Keratinocyte (primary cell): ENCODE measurements around the gene SAMM50. TPM values are rescaled to one million over a fixed set of nuclear protein-coding genes. Genes with fewer than 3 reads are reported as not detected.

Source experiments
- DNase-seq: peaks from one replicate; pipeline ENCODE4 v3.0.0-alpha.2; 2011; ENCODE audit warnings: low read depth, missing footprints, low spot score
- FAIRE-seq: peaks from 2 replicates; lab custom pipeline; 2011; peaks lifted over from hg19 to GRCh38; lab: Jason Lieb, UNC
- H2AFZ ChIP-seq: 2 replicates; pipeline ENCODE4 v1.6.0; 2012; ENCODE audit warnings: low read length, control low read depth, inconsistent platforms; ENCODE audit not compliant: control insufficient read depth
- H3K27ac ChIP-seq: 2 replicates; pipeline ENCODE4 v1.5.1; 2011; ENCODE audit warnings: low read length; ENCODE audit not compliant: control insufficient read depth, insufficient read depth
- H3K27me3 ChIP-seq: 3 replicates; pipeline ENCODE4 v1.6.0; 2011; ENCODE audit warnings: low read length; ENCODE audit not compliant: control insufficient read depth, insufficient read depth; ENCODE audit errors: extremely low read depth
- H3K36me3 ChIP-seq, 2 experiments: 2 replicates in 1 of 2; 3 replicates in 1 of 2; pipeline ENCODE4 v1.5.1; 2011; ENCODE audit warnings: low read length in 2 of 2, mild to moderate bottlenecking in 1 of 2; ENCODE audit not compliant: control insufficient read depth in 2 of 2, insufficient read depth in 2 of 2; ENCODE audit errors: extremely low read depth in 1 of 2
- H3K4me1 ChIP-seq: 3 replicates; pipeline ENCODE4 v1.5.1; 2011; ENCODE audit warnings: low read length; ENCODE audit not compliant: control insufficient read depth, insufficient read depth; ENCODE audit errors: extremely low read depth
- H3K4me2 ChIP-seq: 3 replicates; pipeline ENCODE4 v1.6.0; 2011; ENCODE audit warnings: low read depth, low read length; ENCODE audit not compliant: control insufficient read depth, insufficient read depth; ENCODE audit errors: extremely low read depth
- H3K4me3 ChIP-seq, 3 experiments: fragments of 200-600 bp in 1 of 3; sonication (generic) in 1 of 3; 2 replicates in 2 of 3; 3 replicates in 1 of 3; pipeline ENCODE4 v1.5.1; 2011 to 2016; ENCODE audit warnings: low read length in 3 of 3, mild to moderate bottlenecking in 3 of 3, control low read depth in 2 of 3, inconsistent platforms in 1 of 3, low read depth in 1 of 3, mixed read lengths in 1 of 3, mixed run types in 1 of 3, moderate library complexity in 1 of 3; ENCODE audit not compliant: control insufficient read depth in 2 of 3, insufficient read depth in 2 of 3; ENCODE audit errors: extremely low read depth in 1 of 3
- H3K79me2 ChIP-seq: 2 replicates; pipeline ENCODE4 v1.6.0; 2012; ENCODE audit warnings: low read length; ENCODE audit not compliant: control insufficient read depth, insufficient read depth
- H3K9ac ChIP-seq: 3 replicates; pipeline ENCODE4 v1.6.0; 2011; ENCODE audit warnings: low read length; ENCODE audit not compliant: control insufficient read depth, insufficient read depth; ENCODE audit errors: extremely low read depth
- H3K9me1 ChIP-seq: 3 replicates; pipeline ENCODE4 v1.6.0; 2011; ENCODE audit warnings: low read length; ENCODE audit not compliant: control insufficient read depth, insufficient read depth; ENCODE audit errors: extremely low read depth
- H3K9me3 ChIP-seq: 2 replicates; pipeline ENCODE4 v1.5.1; 2012; ENCODE audit warnings: low read depth, low read length; ENCODE audit not compliant: control insufficient read depth
- H4K20me1 ChIP-seq: 3 replicates; pipeline ENCODE4 v1.6.0; 2011; ENCODE audit warnings: low read length; ENCODE audit not compliant: control insufficient read depth, insufficient read depth; ENCODE audit errors: extremely low read depth
- EZH2 ChIP-seq: IDR thresholded peaks from one replicate; pipeline ENCODE4 v1.6.1; 2012; ENCODE audit warnings: inconsistent platforms, mild to moderate bottlenecking, low read length, moderate library complexity
- dilution Hi-C: fragments of 300-500 bp; cut with MboI; formaldehyde crosslinking; loops from one replicate; pipeline ENCODE4 v1.7.0; 2020; ENCODE audit warnings: low sequenced_read_pairs; ENCODE audit not compliant: extremely low pct_ligation_motif_present
- polyA plus RNA-seq, 5 experiments: library from polyadenylated mRNA; depleted of rRNA in 3 of 5; stranded (reverse) in 3 of 5; stranded (forward) in 1 of 5; unstranded in 1 of 5; fragments of >200 nt; gene quantifications; 1 replicate in 1 of 5; 2 replicates in 3 of 5; 3 replicates in 1 of 5; pipeline versions ENCODE4 v1.2.1 to v1.2.3, GENCODE V29; 2011 to 2012; ENCODE audit warnings: missing spikeins in 2 of 5, low read depth in 1 of 5, low replicate concordance in 1 of 5
- TF ChIP-seq, protein P1 (sequence below), 3 experiments: IDR thresholded peaks in 1 of 3; conservative IDR thresholded peaks in 1 of 3; optimal IDR thresholded peaks in 1 of 3; 2 replicates in 2 of 3; 3 replicates in 1 of 3; pipeline versions ENCODE3 to v1.5.1; 2011; ENCODE audit warnings: low read length in 3 of 3, mild to moderate bottlenecking in 3 of 3, moderate library complexity in 2 of 3, control low read depth in 1 of 3, inconsistent platforms in 1 of 3; ENCODE audit not compliant: insufficient read depth in 2 of 3; ENCODE audit errors: extremely low read depth in 1 of 3

The SAMM50 gene
- polyA plus RNA-seq, 1 donor (not counting 4 experiments of a cell fraction or from before 2014, with no cell fraction given), result 54.6 TPM

GRCh38 chr22:44012162-44012561 lies 56.9 kb downstream of the SAMM50 start:
- Histone ChIP-seq H3K9me1 (no peaks in the 10 kb centered on the region), H3K27ac (no peak overlapping the region), H3K36me3 (no peaks in the 10 kb centered on the region), H3K27me3 (no peaks in the 10 kb centered on the region), H3K4me3 (no peak overlapping the region), H3K4me2 (peak overlapping the region; percentile 52), H4K20me1 (no peaks in the 10 kb centered on the region), H3K9me3 (no peaks in the 10 kb centered on the region), H3K4me1 (peaks cover 10% of the 10 kb centered on the region), H3K9ac (no peak overlapping the region), H2AFZ (no peak overlapping the region), H3K79me2 (no peaks in the 10 kb centered on the region)
- no peak for DNase-seq
- dilution Hi-C loops, result no loop called here
- FAIRE-seq, result peak; percentile 95
- no peak for TF ChIP-seq EZH2
- TF ChIP-seq, protein P1, sequence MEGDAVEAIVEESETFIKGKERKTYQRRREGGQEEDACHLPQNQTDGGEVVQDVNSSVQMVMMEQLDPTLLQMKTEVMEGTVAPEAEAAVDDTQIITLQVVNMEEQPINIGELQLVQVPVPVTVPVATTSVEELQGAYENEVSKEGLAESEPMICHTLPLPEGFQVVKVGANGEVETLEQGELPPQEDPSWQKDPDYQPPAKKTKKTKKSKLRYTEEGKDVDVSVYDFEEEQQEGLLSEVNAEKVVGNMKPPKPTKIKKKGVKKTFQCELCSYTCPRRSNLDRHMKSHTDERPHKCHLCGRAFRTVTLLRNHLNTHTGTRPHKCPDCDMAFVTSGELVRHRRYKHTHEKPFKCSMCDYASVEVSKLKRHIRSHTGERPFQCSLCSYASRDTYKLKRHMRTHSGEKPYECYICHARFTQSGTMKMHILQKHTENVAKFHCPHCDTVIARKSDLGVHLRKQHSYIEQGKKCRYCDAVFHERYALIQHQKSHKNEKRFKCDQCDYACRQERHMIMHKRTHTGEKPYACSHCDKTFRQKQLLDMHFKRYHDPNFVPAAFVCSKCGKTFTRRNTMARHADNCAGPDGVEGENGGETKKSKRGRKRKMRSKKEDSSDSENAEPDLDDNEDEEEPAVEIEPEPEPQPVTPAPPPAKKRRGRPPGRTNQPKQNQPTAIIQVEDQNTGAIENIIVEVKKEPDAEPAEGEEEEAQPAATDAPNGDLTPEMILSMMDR (optimal IDR thresholded peaks at IDR 0.05 in 1 of 3, IDR thresholded peaks at IDR 0.05 in 1 of 3, conservative IDR thresholded peaks at IDR 0.05 in 1 of 3; ENCODE audit: extremely low read depth in 1 of 3, insufficient read depth in 2 of 3, low read length in 3 of 3), result no peak

GRCh38 chr22:44012591-44012990 lies 57.3 kb downstream of the SAMM50 start:
- no peaks in the 10 kb centered on the region for H3K36me3 ChIP-seq
- DNase-seq (no peak), FAIRE-seq (no peak)

More at GRCh38 chr22:44012591-44012990, 57.3 kb downstream of the SAMM50 start:
- H3K27me3 ChIP-seq, result no peaks in the 10 kb centered on the region
- peaks cover 10% of the 10 kb centered on the region for H3K4me1 ChIP-seq
- no peak for TF ChIP-seq EZH2
- TF ChIP-seq, protein P1 (optimal IDR thresholded peaks at IDR 0.05 in 1 of 3, IDR thresholded peaks at IDR 0.05 in 1 of 3, conservative IDR thresholded peaks at IDR 0.05 in 1 of 3; ENCODE audit: extremely low read depth in 1 of 3, insufficient read depth in 2 of 3, low read length in 3 of 3), result no peak
- H3K4me3 ChIP-seq, result no peak overlapping the region
- H3K27ac ChIP-seq, result no peak overlapping the region
- H3K9me1 ChIP-seq, result no peaks in the 10 kb centered on the region
- no peaks in the 10 kb centered on the region for H4K20me1 ChIP-seq
- no peaks in the 10 kb centered on the region for H3K79me2 ChIP-seq
- no peak overlapping the region for H3K9ac ChIP-seq
- no peaks in the 10 kb centered on the region for H3K9me3 ChIP-seq
- dilution Hi-C loops, result no loop called here
- H3K4me2 ChIP-seq, result peak overlapping the region; percentile 52
- no peak overlapping the region for H2AFZ ChIP-seq
